Aorta (tissue), 5 donors: ENCODE measurements around the gene SF3B3. TPM values are rescaled to one million over a fixed set of nuclear protein-coding genes. Genes with fewer than 3 reads are reported as not detected.

Experiments
- ATAC-seq: fragments of 200-7000 bp; cut with Tn5 transposase; one replicate; pipeline ENCODE4 v1.9.1; 2022; ENCODE audit warnings: moderate library complexity; ENCODE audit not compliant: low FRiP score
- DNase-seq, 2 donors: peaks; one replicate each; pipeline ENCODE4 v3.0.0-alpha.2; 2020
- H3K27ac ChIP-seq, 2 donors: one replicate each; pipeline ENCODE4 v1.5.1; 2013; ENCODE audit warnings: low read length in 2 of 2, mild to moderate bottlenecking in 2 of 2, moderate library complexity in 2 of 2, control low read depth in 1 of 2, inconsistent platforms in 1 of 2, low read depth in 1 of 2
- H3K27me3 ChIP-seq, 2 donors: one replicate each; pipeline ENCODE4 v1.6.1; 2013; ENCODE audit warnings: control low read depth in 1 of 2, low read length in 1 of 2, mild to moderate bottlenecking in 1 of 2, moderate library complexity in 1 of 2; ENCODE audit not compliant: insufficient read depth in 2 of 2, control insufficient read depth in 1 of 2
- H3K36me3 ChIP-seq, 2 donors: one replicate each; pipeline ENCODE4 v1.6.1; 2013; ENCODE audit warnings: control low read depth in 1 of 2, low read length in 1 of 2, mild to moderate bottlenecking in 1 of 2; ENCODE audit not compliant: insufficient read depth in 2 of 2, control insufficient read depth in 1 of 2
- H3K4me1 ChIP-seq, 2 donors: one replicate each; pipeline ENCODE4 v1.6.1; 2013; ENCODE audit warnings: low read length in 2 of 2, control low read depth in 1 of 2, mild to moderate bottlenecking in 1 of 2, moderate library complexity in 1 of 2; ENCODE audit not compliant: insufficient read depth in 2 of 2, control insufficient read depth in 1 of 2
- H3K4me3 ChIP-seq, 2 donors: one replicate each; pipeline ENCODE4 v1.5.1; 2013; ENCODE audit warnings: low read length in 2 of 2, control low read depth in 1 of 2, mild to moderate bottlenecking in 1 of 2
- H3K9me3 ChIP-seq: one replicate; pipeline ENCODE4 v1.6.1; 2013; ENCODE audit warnings: mild to moderate bottlenecking, low read length; ENCODE audit not compliant: control insufficient read depth
- WGBS, 2 donors: extraction: QIAGEN DNeasy Blood & Tissue Kit; methylation state at CpG; one replicate each; pipeline ENCODE4 v1.1.7; 2013; 5-methylcytosine and 5-hydroxymethylcytosine counted together
- intact Hi-C, 2 donors: fragments of 100-400 bp; cut with DNase I; formaldehyde crosslinking; loops; one replicate each; pipeline versions ENCODE4 v1.14.2 to v1.15.0; 2022
- polyA plus RNA-seq, 2 donors: library from polyadenylated mRNA; stranded (reverse); fragments of 200-250 nt; gene quantifications; one replicate each; pipeline ENCODE4 v1.2.3, GENCODE V29; 2013
- total RNA-seq, 2 donors: library from RNA; stranded (reverse); fragmentation: NEBNext Ultra II Directional; extraction: Animal tissue kit (Norgen Biotek cat#: 25700); gene quantifications; one replicate each; pipeline ENCODE4 v1.2.1, GENCODE V29; 2021
- donor health status: healthy with polysubstance abuse.
- donor health status: Bipolar disorder and iron deficiency.
- donor health status: DM: no; HTN: no; CAD: no.
- donor health status: DM: no; HTN: no; CAD: no.
- donor health status: DM: yes; HTN: yes; CAD: no.

The SF3B3 gene
- total and polyA plus RNA-seq, 4 donors = 15.3 to 175 (median 96.0) TPM

DNA sequence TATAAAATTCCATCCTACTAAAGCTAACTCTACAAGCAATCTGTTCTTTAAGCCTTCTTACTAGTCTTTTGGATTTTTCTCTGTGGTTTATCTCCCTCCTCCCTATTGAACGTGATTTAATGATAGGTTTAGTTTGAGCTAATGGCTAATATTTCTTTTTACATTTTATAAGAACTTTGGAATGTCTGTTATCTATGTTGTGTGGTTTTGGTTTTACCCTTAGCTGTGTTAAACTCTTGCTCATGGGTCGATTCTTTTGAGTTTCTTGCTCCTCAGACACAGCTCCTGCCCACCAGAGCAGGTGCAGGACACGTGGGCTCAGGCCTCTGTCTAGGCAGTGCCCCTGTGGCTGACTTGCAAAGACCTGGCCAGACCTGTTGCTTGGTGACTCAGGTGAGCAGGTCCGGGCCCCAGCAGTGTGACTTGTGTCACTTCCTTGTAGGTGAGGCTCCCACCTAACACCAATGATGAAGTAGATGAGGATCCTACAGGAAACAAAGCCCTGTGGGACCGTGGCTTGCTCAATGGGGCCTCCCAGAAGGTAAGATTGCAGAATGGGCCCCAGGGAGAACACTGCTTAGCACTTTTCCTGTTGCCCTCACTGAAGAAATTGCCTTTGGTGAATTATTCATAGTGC, 45.1 kb downstream of the SF3B3 start:
- WGBS, 2 donors = 60 to 68% methylated on average over 5 of the region's 5 CpGs
- Histone ChIP-seq H3K27me3 (no peaks in the 10 kb centered on the region), H3K27ac (no peak overlapping the region), H3K9me3 (no peaks in the 10 kb centered on the region), H3K4me3 (no peak overlapping the region), H3K36me3 (peaks cover 1 to 25% of the 10 kb centered on the region in 2 donors), H3K4me1 (peaks cover 3% of the 10 kb centered on the region in 2 donors)
- no peak for DNase-seq
- intact Hi-C loops = loop anchor here in 1 of 2 donors (5.0 kb wide), 1 partner anchor 41 kb away; no protein-coding TSS in a partner anchor
- no peak for ATAC-seq

DNA sequence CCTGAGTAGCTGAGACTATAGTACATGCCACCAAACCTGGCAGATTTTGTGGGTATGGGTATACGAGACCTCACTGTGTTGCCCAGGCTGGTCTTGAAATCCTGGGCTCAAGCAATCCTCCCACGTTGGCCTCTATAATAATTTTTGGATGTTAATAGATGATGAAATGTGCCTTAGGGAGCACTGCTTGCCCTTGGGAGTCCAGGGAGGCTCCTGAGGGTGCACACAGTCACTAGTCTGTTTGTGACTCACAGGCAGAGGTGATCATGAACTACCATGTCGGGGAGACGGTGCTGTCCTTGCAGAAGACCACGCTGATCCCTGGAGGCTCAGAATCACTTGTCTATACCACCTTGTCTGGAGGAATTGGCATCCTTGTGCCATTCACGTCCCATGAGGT, 46.1 kb downstream of the SF3B3 start:
- intact Hi-C loops = loop anchor here (5.0 to 10.0 kb wide), 4 partner anchors 42 to 185 kb away; partner anchors contain the start of gene IL34 (in 1 of the 2)
- H3K4me1 ChIP-seq = peaks cover 3 to 7% of the 10 kb centered on the region in 2 donors

DNA sequence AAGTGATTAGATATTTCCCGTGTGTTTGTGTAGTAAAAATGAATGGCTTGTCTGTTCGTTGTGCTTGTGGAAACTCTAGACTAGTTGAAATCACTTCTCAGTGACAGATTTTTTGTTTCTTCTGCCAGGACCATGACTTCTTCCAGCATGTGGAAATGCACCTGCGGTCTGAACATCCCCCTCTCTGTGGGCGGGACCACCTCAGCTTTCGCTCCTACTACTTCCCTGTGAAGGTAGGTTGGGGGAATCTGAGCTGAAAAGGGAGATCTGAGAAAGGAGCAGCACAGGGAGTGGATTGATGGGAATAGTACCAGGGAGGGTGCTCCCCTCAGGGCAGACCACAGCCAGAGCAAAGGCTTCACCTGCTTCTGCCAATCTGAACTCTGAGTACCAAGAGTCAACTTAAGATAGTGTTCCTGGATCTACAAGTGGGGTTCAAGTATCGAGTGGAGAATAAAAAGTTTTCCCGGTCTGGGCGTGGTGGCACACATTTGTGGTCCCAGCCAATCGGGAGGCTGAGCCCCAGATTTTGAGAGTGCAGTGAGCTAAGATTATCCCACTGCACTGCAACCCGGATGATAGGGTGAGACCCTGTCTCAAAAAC, 47.5 kb downstream of the SF3B3 start:
- ATAC-seq (no peak), DNase-seq (no peak)
- peaks cover 3 to 7% of the 10 kb centered on the region in 2 donors for H3K4me1 ChIP-seq
- H3K27ac ChIP-seq = no peak overlapping the region
- 78% methylated on average over 10 of the region's 10 CpGs for WGBS, 2 donors
- H3K27me3 ChIP-seq = no peaks in the 10 kb centered on the region
- H3K4me3 ChIP-seq = no peak overlapping the region
- peaks cover 0 to 19% of the 10 kb centered on the region in 2 donors for H3K36me3 ChIP-seq
- intact Hi-C loops = loop anchor here (5.0 to 10.0 kb wide), 3 partner anchors 76 to 184 kb away; partner anchors contain the start of gene IL34 (in 1 of the 2)
- H3K9me3 ChIP-seq = no peaks in the 10 kb centered on the region

More for the DNA sequence above, 46.1 kb downstream of the SF3B3 start:
- ATAC-seq (no peak), DNase-seq (no peak)
- WGBS, 2 donors = 81 to 83% methylated on average over 6 of the region's 6 CpGs
- Histone ChIP-seq H3K27me3 (no peaks in the 10 kb centered on the region), H3K27ac (no peak overlapping the region), H3K4me3 (no peak overlapping the region), H3K36me3 (peaks cover 0 to 23% of the 10 kb centered on the region in 2 donors), H3K9me3 (no peaks in the 10 kb centered on the region)

DNA sequence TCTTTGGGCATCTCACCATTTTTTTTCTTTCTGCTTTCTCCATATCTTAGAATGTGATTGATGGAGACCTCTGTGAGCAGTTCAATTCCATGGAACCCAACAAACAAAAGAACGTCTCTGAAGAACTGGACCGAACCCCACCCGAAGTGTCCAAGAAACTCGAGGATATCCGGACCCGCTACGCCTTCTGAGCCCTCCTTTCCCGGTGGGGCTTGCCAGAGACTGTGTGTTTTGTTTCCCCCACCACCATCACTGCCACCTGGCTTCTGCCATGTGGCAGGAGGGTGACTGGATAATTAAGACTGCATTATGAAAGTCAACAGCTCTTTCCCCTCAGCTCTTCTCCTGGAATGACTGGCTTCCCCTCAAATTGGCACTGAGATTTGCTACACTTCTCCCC, 48.0 kb downstream of the SF3B3 start:
- peak in 1 of 2 donors; percentile 27 for DNase-seq
- peaks cover 7% of the 10 kb centered on the region in 2 donors for H3K4me1 ChIP-seq
- no peaks in the 10 kb centered on the region for H3K9me3 ChIP-seq
- no peak overlapping the region for H3K27ac ChIP-seq
- H3K4me3 ChIP-seq = no peak overlapping the region
- no peaks in the 10 kb centered on the region for H3K27me3 ChIP-seq
- intact Hi-C loops = loop anchor here (5.0 to 10.0 kb wide), 3 partner anchors 76 to 183 kb away; partner anchors contain the start of gene IL34 (in 1 of the 2)
- peaks cover 0 to 18% of the 10 kb centered on the region in 2 donors for H3K36me3 ChIP-seq
- no peak for ATAC-seq
- 80 to 82% methylated on average over 8 of the region's 8 CpGs for WGBS, 2 donors

DNA sequence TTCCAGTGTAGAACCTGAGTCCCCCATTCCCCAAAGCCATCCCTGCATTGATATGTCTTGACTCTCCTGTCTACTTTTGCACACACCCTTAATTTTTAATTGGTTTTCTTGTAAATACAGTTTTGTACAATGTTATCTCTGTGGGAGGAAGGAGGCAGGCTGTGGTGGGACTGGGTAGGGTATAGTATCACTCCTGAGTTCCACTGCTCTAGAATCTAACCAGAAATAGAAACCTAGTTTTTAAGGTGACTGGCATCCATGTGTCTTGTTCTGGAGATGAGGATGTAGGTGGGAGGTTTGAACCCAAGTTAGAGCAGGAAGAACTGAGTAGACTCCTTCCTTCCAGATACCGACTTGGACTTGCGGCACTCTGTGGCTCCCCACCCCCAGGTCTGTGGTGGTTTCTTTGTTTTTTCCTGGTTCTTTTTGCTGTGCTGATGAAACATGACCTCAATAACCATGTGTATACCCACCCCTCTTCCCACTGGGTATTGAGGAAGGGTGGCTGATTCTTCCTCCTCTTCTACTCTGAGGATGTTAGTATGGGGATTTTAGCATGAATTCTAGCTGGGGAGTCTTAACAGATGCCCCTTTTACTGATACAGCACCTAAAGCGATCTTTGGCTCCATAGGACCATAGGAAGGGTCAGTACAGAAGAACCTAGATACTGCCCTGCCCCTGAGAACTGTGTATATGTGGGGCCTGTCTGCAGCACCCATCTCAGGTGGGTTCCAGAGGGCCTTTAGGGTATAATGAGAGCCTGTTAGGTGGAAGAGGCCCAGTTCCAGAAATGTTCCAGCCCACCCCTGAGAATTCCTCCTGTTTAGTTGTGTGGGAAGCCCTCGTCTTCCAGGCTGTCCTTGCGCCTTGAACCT, 48.7 kb downstream of the SF3B3 start:
- Histone ChIP-seq H3K4me1 (peaks cover 7% of the 10 kb centered on the region in 2 donors), H3K27ac (peak overlapping the region; percentile 68 to 70), H3K36me3 (peaks cover 0 to 17% of the 10 kb centered on the region in 2 donors), H3K4me3 (no peak overlapping the region), H3K9me3 (no peaks in the 10 kb centered on the region), H3K27me3 (no peaks in the 10 kb centered on the region)
- DNase-seq (peak in 1 of 2 donors; percentile 46), ATAC-seq (no peak)
- WGBS, 2 donors = 81 to 84% methylated on average over 5 of the region's 5 CpGs
- intact Hi-C loops = loop anchor here (5.0 to 10.0 kb wide), 3 partner anchors 75 to 183 kb away; partner anchors contain the start of gene IL34 (in 1 of the 2)

DNA sequence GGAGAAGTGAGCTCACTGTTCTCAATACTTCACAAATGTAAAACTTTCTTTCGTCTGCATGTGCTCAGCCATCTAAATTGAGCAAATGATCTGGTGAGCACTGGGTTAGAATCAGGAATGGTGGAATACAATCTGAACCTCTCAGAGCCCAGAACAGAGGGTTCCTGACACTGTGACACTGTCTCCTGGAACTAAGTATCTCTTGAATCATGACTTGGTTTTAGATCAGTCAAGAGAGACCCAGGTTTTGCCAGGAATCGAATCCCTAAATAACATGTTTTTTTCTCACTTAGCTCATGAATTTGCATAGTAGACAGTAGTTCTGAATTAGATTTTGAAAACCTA, 49.3 kb downstream of the SF3B3 start:
- intact Hi-C loops = loop anchor here (5.0 to 10.0 kb wide), 3 partner anchors 74 to 182 kb away; partner anchors contain the start of gene IL34 (in 1 of the 2)
- WGBS, 2 donors = 14 to 25% methylated on average over 2 of the region's 2 CpGs
- ATAC-seq (no peak), DNase-seq (no peak)
- no peaks in the 10 kb centered on the region for H3K9me3 ChIP-seq
- H3K27me3 ChIP-seq = no peaks in the 10 kb centered on the region
- no peak overlapping the region for H3K4me3 ChIP-seq
- H3K27ac ChIP-seq = peak overlapping the region; percentile 49 to 70
- H3K36me3 ChIP-seq = peaks cover 0 to 17% of the 10 kb centered on the region in 2 donors
- H3K4me1 ChIP-seq = peaks cover 7% of the 10 kb centered on the region in 2 donors

DNA sequence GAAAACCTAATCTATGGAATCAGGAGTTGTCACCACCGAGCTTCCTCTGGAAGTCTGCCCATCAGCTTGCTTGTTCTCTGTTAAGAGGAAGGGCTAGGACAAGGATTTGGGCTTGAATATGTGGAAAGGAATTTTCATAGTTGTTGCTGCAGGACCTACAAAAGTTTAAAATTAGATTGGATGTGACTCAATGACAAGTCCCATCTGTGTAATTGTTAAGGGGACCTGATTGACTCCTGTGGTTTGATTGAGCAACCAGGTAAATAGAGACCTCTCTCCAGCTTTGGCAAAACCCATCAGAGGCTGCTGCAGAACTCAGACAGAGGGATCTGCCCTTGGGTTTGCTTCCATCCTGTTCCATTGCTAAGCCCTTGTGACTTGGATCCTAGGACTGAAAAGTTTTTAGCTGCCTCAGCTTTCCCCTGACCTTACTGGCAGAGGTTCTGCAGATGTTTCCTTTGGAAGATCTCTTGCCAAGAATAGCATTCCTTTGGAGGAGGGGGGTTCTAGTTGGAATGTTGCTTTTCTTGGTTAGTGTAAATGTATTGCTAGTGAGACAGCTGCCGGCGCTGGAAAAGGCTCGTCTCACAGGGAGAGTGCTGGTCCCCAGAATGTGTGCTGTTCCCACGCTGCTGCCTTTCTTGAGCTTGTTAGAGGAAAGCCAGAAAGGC, 50.0 kb downstream of the SF3B3 start:
- no peaks in the 10 kb centered on the region for H3K9me3 ChIP-seq
- H3K36me3 ChIP-seq = peaks cover 0 to 15% of the 10 kb centered on the region in 2 donors
- 5 to 7% methylated on average over 5 of the region's 5 CpGs for WGBS, 2 donors
- no peak overlapping the region for H3K4me3 ChIP-seq
- DNase-seq = peak in 1 of 2 donors; percentile 62
- no peaks in the 10 kb centered on the region for H3K27me3 ChIP-seq
- intact Hi-C loops = loop anchor here (5.0 to 10.0 kb wide), 3 partner anchors 74 to 181 kb away; partner anchors contain the start of gene IL34 (in 1 of the 2)
- peak; percentile 70 for ATAC-seq
- H3K4me1 ChIP-seq = peaks cover 7% of the 10 kb centered on the region in 2 donors
- peak overlapping the region; percentile 49 to 73 for H3K27ac ChIP-seq
